M059J (cell line): ENCODE measurements around the gene IRAK1. TPM values are rescaled to one million over a fixed set of nuclear protein-coding genes. Genes with fewer than 3 reads are reported as not detected.

Experiments
- DNase-seq: peaks from one replicate; pipeline ENCODE4 v3.0.0-alpha.2; 2012; ENCODE audit warnings: low read depth
- total RNA-seq: library from RNA; depleted of rRNA; stranded (reverse); fragments of >200 nt; shearing (Covaris generic); gene quantifications from 2 replicates; pipeline ENCODE4 v1.2.3, GENCODE V29; 2014

Gene IRAK1
- total RNA-seq, 1 experiment from 2014 or later, result 152 TPM

DNA sequence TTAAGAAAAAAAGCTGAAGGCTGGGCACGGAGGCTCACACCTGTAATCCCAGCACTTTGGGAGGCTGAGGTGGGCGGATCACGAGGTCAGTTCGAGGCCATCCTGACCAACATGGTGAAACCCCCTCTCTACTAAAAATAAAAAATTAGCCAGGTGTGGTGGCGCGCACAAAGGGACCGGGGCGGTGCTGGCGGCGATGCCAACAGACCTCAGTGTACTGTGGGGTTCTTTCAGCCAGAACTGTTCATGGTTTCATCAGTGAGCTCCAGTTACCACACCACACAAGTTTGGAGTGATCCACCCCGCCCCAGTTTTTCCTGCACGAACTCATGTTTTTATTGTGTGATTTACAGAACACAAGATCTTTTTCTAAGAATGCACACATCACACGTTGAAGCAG lies 21.2 kb upstream of the IRAK1 start:
- DNase-seq, result no peak

DNA sequence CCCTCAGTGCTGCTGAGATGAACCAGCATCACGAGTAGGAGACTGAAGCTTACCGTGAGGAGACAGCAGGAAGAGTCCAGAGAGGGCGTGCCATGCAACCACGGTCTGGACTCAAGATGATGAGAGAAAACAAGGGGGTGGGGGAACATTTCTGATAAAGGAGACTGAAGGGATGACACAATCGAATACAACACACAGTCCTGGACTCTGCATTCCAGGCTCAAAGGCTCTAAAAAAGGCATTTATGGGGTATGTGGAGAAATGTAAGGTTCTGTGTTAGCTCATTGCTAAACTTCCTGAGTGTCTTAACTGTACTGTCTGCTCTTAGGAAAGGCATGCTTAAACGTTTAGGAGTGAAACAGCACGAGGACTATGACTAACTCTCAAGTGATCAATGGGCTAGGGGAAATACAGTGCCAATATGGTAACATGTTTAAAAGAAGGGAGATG lies 20.6 kb upstream of the IRAK1 start:
- no peak for DNase-seq

DNA sequence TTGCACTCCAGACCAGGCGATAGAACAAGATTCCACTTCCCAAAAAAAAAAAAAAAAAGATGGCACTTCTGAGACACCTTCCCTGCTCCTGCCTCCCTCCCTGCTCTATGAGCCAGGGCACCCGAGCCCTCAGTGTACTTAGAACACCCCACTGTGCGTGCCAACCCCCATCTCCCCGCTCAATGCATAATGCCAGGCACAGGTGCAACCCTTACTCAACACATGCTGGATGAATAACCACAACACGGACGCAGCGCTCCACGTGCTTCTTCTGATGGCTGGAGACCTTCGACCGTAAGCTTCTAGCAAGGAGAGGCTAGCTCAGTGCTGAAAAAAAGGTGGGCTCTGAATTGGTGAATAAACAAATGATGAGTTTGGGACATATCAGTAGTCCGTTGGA lies 19.9 kb upstream of the IRAK1 start:
- no peak for DNase-seq

DNA sequence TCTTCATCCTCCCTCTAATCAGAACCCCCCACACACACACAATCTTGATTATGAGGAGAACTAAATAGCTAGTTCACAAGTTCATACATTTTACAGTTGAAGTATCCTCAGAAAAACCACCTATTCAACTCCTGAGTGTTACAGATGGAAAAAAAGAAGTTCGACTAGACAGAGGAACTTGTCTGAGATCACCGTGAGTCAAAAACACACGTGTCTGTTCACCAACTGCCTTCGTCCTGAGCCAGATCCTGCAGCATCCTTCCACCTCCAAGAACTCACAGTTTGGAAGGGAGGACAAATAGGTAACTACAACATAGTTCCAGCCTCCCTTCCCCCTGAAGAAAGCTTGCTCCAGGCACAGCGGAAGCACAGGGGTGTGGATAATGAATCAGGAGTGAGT lies 19.0 kb upstream of the IRAK1 start:
- DNase-seq, result no peak

DNA sequence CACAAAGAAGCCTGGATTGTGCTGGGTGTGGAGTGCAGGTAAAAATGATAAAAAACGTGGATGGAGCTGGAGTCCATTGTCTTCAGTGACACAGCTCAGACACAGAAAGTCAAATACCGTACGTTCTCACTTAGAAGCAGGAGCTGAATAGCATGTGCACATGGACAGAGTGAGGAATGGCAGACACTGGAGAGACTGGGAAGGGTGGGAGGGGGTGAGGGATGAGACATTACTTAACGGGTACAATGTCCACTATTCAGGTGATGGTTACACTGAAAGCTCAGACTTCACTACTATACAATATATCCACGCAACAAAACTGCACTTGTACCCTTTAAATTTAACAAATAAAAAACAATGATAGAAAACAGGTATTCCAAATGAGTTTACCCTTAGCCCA lies 18.1 kb upstream of the IRAK1 start:
- DNase-seq, result no peak

DNA sequence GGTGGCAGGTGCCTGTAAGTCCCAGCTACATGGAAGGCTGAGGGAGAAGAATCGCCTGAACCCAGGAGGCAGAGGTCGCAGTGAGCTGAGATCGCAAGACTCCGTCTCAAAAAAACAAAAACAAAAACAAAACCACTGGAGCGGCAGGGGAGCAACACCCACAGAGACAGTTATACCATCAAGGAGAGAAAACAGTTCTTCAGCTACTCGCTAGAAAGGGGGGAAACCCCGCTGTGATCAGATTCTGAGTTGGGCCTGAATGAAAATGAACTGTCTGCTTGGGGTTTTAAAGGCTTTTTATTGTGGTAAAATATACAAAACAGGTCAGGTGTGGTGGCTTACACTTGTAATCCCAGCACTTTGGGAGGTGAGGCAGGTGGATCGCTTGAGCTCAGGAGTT lies 16.8 kb upstream of the IRAK1 start:
- no peak for DNase-seq

DNA sequence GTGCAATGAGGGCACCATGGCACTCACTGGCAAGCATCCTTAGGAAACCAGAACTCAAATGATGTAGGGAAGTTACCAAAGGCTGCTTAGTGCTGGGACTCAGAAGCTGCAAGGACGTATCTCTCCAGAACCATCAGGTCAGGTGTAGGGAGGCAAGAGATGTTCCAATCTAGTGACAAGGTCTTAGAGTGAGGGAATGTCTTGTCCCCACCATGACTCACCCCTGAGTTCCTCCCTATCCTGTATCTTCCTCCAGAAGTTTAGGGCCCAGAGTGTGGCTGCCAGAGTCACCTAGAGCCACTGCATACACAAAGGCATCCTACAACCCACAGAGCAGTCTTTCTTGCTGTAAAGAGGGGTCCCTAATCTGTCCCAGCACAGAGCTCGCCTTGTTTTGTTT lies 14.1 kb upstream of the IRAK1 start:
- no peak for DNase-seq

DNA sequence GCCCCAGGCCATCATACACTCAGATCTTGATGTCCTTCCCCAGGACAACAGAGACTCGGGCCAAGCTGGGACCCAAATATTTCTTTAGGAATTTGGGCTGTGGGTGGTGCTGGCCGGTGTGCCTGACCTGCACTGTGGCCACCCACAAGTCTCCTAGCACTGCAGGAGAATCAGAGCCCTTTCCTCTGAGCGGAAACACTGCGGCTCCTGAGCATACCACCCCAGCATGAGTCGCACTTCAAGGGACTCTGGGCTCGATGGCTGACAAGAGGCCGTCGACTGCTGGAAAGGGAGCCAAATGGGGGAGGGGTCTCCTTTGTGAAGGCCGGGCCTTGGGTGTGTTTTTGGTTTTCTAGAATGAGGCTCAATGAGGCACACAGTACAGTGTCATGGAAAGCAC lies 13.0 kb upstream of the IRAK1 start:
- DNase-seq, result no peak

DNA sequence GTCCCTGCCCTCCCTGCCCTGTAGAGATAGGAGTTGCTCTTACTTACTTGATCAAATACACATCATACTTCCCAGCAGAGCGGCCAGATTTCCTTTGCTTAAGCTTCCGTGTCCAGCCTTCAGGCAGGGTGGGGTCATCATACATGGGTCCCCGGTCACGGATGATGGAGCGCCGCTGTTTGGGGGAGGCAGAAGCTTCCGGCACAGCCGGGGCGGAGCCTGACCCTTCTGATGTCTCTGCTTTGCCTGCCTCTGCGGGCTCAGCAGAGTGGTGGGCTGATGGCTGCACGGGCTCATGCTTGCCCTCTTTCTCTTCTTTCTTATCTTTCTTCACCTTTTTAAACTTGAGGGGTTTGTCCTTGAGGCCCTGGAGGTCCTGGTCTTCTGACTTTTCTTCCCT lies 12.5 kb upstream of the IRAK1 start:
- no peak for DNase-seq

DNA sequence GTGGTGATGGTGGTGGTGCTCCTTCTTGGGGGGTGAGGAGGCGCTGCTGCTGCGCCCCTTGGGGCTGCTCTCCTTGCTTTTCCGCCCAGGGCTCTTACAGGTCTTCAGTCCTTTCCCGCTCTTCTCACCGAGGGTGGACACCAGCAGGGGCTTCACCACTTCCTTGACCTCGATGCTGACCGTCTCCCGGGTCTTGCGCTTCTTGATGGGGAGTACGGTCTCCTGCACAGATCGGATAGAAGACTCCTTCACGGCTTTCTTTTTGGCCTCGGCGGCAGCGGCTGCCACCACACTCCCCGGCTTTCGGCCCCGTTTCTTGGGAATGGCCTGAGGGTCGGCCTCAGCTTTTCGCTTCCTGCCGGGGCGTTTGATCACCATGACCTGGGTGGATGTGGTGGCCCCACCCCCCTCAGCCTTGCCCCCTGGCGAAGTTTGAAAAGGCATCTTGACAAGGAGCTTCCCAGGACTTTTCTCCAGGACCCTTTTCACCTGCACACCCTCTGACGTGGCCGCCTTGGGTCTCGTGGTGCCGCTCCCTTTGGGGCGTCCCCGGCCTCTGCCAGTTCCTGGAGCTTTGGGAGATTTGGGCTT lies 11.1 kb upstream of the IRAK1 start:
- DNase-seq, result no peak

DNA sequence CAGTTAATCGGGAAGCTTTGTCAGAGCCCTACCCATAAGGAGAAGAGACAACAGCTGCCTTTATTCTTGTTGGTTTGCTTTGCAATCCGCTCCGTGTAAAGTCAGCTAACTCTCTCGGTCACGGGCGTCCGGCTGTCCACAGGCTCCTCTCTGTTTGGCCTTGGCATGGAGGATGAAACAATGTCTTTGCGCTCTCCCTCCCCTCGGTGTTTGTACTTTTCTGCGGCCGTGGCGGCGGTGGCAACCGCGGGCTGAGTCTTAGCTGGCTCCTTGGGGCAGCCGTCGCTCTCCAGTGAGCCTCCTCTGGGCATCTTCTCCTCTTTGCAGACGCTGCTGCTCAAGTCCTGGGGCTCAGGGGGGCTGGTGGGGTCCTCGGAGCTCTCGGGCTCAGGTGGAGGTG lies 10.6 kb upstream of the IRAK1 start:
- DNase-seq, result no peak

DNA sequence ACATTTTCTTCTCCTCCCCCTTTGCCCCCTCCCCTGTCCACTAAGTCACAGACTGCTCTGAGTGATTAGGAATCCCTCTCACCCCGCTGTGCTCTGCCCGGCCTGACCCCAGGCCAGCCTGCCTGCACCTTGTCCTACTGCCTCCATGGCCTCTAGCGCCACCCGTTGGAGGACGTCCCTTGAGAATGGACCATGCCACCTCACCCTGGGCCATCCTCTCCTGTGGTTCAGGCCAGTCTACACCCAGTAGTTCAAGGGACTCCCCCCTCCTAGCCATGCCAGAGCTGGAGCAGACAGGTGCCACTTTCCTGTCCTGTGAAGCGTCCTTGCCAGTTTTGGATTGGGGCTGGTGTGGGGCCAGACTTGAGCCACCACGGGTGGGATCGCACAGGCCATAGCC lies 9.7 kb upstream of the IRAK1 start:
- DNase-seq, result no peak

DNA sequence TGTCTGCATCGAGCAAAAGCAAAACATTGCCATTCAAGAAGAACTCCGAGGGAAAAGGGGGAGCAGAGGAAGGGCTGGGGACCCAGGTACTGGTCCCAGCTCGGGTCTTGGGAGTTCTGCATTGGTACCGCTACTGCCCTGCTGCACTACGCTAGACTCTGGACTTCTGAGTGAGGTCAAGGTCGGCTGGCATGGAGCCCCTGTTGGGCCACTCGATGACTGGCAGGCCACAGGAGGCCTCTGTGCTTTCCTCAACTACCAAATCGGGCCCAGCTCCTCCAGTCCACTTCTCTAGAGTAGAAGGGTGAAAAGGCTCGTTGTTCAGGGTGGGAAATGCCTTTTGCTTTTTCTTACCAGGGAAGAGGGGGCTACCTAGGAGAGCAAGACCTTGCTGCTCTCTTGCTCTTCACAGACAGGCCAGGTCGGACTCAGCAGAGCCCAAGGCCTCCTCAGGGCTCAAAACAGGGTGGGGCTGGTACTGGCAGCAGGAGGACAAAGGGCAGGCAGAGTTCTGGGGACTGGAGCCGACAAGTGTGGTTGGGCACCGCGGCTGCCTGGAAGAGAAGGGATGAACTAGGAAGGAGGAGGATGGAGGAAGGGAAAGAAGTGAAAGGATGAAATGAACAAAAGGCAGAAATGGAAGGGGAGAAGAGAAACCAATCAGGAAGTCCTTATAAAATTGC lies 8.9 kb upstream of the IRAK1 start:
- no peak for DNase-seq

DNA sequence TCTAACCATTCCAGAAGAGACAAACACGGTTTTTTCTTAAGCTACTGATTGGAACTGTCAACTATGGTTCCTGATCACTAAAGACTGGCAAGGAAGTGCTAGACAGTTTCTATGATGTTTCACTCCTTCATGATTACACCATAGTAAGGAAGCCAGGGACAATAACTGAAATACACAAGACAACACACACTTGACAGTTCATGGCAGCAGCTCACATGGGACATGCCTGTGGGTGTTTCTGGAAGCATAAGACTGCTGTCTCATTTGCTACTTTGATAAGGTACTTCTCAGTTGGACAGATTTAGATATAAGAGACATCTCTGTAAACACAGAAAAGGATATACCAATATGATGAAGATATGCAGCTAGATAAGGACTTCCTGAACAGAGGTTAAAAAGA lies 8.3 kb upstream of the IRAK1 start:
- no peak for DNase-seq

DNA sequence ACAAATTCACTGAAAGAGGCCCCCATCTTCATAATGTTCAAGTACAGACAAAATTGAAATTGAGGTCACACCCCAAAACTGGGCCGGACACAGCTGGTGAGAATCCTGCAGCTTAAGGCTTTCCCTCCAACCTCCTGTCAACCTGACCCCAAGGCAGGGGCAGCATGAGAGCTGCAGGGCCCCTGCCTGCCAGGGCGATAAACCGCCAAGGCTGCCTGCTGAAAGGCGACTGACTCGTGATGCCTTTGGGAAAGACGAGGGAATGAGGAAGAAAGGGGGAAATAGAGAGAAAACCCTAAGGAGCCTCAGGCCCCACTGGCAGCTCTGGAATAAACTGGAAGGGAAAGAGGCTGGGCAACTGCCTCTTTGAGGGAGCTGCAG lies 7.3 kb upstream of the IRAK1 start:
- no peak for DNase-seq

DNA sequence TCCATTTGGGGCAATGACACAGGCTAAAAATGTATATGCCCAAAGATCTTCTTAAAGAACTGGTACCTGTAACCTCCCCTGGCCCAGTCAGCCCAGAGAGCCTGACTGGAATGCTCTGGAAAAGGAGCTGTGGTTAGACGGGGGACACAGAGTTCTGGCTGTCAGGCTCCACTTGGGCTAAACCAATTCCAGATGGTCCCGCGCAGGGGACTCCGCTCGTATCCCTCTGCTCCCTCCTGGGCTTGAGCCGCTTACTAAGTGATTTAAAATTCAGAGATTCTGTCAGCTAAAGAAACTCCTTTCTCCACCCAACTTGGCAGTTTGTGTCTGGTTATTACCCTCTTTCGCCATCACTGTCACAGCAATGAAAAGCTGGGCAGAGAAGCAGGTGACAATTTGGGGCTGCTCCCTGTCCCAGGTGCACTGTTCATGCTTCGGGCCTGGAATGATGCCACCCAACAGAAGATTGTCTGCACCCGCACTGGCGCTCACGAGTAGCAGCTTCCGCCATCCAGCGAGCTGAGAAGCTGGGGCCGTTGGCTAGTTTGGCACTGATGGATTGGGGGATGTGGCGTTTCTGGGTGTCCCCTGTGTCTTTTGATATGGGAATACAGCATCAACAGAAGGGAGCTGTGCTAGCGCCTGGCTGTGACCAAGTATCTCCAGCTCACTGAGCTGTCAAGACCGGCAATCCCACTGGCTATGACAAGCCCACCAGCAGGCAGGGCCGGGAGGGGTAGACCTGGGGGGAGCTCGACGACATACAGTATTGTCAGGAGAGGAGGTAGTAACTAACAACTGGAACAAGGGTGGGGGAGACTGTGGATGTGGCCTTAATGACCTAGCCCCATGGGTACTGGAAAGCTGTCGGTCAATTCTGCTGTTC lies 6.7 kb upstream of the IRAK1 start:
- DNase-seq, result no peak

DNA sequence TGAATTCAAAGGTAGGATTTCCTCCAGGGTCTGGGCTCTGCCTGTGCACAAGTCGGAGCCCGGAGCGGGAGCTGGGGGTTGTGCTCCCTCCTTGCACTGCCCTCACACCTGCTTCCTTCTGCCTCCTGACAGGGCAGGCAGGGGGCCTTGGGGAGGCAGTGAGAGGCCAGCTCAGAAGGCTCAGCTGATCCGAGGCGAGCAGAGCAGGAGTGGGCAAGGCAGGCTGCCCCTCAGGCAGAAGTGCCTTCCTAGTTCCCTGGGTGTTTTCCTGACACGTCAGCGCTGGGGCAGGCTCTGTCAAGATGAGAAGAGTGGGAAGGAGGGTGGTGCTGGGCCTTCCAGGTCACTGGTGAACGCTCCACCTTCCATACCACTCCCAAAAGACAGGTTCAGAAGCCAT lies 5.5 kb upstream of the IRAK1 start:
- DNase-seq, result no peak

DNA sequence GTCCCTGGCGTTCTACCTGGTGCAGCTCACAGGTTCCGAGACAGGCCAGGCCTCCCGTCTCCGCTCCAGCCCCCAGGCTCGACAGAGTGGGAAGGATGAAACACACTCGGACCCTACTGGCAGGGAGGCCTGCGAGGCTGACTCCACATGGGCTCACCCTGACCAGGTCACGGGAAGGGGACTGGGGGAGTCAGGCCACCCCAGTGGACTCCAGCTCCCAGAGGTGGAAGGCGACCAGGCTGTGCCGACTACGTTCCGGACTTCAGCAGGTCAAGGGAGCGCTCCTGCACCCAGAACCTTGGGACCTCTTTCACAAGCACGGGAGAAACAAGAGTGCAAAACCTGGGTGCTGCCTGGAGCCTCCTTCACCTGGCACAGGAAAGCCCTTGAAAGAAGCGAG lies 4.6 kb upstream of the IRAK1 start:
- DNase-seq, result no peak

DNA sequence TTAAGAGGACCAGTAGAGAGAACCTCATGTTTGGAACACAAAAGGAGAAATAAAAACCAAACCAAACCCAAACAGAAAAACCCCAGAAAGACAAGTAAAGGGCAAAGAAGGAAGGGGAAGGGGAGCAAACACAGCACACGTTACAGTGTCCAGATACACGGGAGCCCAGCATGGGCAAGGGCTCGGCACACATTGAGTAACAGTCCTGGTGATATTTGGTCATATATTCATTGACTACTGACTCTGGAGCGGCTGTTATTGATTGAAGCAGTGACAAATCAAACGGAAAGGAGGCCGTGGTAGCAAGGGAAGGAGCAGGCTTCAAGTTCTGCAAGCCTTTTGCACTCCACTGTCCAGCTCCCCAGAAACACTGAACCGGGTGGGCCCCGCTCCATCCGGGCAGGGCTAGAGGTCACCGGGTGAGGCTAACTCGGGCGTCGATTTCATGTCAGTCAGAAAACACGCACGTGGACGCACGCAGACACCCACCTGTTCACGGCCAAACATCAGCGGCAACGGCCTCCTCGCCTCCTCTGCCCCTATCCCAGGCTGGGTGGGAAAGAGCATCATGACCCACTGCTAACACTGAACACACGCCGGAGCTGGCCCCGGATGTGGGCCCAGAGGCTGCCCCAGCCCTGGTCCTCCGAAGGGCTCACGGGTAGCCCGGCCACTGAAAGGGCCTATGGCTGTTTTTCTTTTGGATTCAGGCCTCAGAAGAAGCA lies 3.7 kb upstream of the IRAK1 start:
- DNase-seq, result no peak

DNA sequence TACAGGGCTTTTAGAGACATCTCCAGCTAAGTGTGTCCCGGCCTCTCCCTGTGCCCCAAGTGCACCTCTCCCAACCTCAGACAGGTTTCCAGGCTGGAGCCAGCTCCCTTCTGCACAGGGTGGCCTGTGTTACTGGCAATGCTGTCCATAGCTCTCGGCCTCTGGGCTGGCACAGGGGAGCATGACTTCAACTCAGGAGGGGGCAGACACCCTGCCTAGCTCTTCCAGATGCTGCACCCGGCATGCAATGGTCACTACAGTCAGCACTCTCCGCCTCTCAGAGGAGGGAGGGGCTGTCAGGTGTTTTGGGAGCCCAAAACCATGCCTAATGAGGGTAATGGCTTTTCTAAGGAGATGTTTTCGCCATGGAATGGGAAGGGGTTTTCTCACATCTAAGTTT lies 2.4 kb upstream of the IRAK1 start:
- no peak for DNase-seq

DNA sequence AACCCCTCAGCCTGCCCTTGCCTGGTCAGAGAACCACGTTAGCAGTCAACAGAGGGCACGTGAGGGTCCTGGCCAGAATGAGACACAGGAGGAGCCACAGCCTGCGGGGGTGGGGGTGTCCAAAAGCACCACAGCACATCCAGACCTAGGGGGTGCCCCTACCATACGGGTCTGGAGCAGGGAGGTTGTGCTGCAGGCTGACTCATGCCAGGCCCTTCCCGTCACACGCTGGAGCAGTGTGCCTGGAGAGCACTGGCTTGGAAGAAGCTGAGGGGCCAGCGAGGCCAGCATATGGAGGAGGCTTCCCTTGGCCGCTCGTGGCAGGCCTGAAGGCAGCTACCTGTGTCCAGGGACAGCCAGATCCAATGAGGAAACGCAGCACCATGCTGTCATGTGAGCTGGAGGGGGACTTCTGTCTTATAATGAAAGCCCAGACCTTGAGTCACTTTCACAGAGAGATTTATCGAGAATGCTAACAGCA lies 1.5 kb upstream of the IRAK1 start:
- DNase-seq, result peak; percentile 61

DNA sequence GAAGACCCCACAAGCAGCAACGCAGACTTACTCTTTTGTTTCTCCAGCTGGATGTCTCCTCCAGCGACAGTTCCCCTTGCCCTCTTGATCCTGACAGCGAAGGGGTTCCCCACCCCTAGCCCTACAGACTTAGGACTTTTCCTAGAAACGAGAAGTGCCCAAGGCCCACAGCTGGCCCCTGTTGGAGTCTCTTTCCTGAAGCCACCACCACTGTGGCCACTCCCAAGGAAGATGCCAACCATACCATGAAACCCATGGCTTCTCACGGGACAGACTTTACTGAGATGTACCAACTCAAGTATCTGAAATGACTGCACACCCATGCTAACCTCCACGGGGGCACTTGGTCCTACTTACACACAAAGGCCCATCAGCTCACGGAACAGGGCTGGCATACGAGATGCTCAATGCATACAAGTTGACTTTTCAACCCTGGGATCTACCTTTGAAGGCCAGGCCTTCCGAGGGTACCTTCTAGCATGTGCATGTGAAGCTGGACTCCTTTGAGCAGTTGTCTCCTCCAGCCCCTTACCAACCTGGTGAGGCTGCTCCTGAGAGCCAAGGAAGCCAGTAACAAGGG lies 924 bp upstream of the IRAK1 start:
- no peak for DNase-seq
